Upper lobe of left lung (tissue), 4 donors: ENCODE data around the gene BROX.

Source experiments
- CTCF ChIP-seq, 6 experiments: fragments of 450-650 bp in 4 of 6; fragments of 200-600 bp in 2 of 6; sonication (generic) in 2 of 6; IDR thresholded peaks; one replicate each; pipeline ENCODE4 v1.5.1; 2016 to 2019; ENCODE audit warnings: antibody characterized with exemption in 6 of 6
- POLR2A ChIP-seq, 4 donors: fragments of 450-650 bp; IDR thresholded peaks; one replicate each; pipeline ENCODE4 v1.5.1; 2016 to 2017; ENCODE audit warnings: antibody characterized with exemption in 4 of 4, mild to moderate bottlenecking in 2 of 4

- TF ChIP-seq CTCF (IDR thresholded peaks at IDR 0.05): no peak
- TF ChIP-seq POLR2A (IDR thresholded peaks at IDR 0.05): no peak
Observed at GRCh38 chr1:222732216-222733159, 20.1 kb downstream of the BROX start.
